OCI-LY7 (cell line): ENCODE results near the gene TBC1D13.
"Not testable (repeated sequence)": the region's sequence is repeated elsewhere in the genome, so short reads cannot be mapped to it uniquely, and the experiment has no call there.

Experiments
- CTCF ChIP-seq: fragments of 200-600 bp; sonication (generic); conservative IDR thresholded peaks from 2 replicates; pipeline ENCODE4 v1.5.1; 2014; ENCODE audit warnings: mild to moderate bottlenecking, antibody characterized with exemption, low read length, moderate library complexity, mixed read lengths
- EZH2phosphoT487 ChIP-seq: fragments of 200-600 bp; sonication (generic); IDR thresholded peaks from 2 replicates; pipeline ENCODE4 v1.6.1; 2018; ENCODE audit warnings: low read depth, borderline replicate concordance, mild to moderate bottlenecking, mixed run types, antibody characterized with exemption, low read length, moderate library complexity, mixed read lengths

- TF ChIP-seq CTCF: peak; percentile 77
- TF ChIP-seq EZH2phosphoT487: not testable (repeated sequence)
These were observed 64.9 kb downstream of the TBC1D13 start for GRCh38 chr9:128851779-128852600.
